Gastrocnemius medialis (tissue), 4 donors: Measurements from ENCODE around the gene CELF3. TPM values are rescaled to one million over a fixed set of nuclear protein-coding genes. Genes with fewer than 3 reads are reported as not detected.
"Not testable (repeated sequence)": the region's sequence is repeated elsewhere in the genome, so short reads cannot be mapped to it uniquely, and the experiment has no call there.

ENCODE experiments used
- ATAC-seq, 2 donors: fragments of 150-250 bp; one replicate each; pipeline ENCODE4 v1.9.1; 2016
- DNase-seq, 2 donors: peaks; one replicate each; pipeline ENCODE4 v3.0.0-alpha.2; 2019
- H3K27ac ChIP-seq, 4 donors: fragments of 200-600 bp; sonication (generic); 1 replicate in 1 of 4; 2 replicates in 3 of 4; pipeline ENCODE4 v1.5.1; 2016 to 2018; ENCODE audit warnings: mild to moderate bottlenecking in 2 of 4, moderate library complexity in 1 of 4
- H3K27me3 ChIP-seq, 3 donors: fragments of 200-600 bp; sonication (generic) in 2 of 3; 1 replicate in 1 of 3; 2 replicates in 2 of 3; pipeline versions ENCODE4 v1.5.1 to v1.6.0; 2016 to 2019; ENCODE audit warnings: mild to moderate bottlenecking in 1 of 3, moderate library complexity in 1 of 3
- H3K36me3 ChIP-seq, 2 donors: fragments of 200-600 bp; sonication (generic) in 1 of 2; one replicate each; pipeline ENCODE4 v1.5.1; 2017 to 2018
- H3K4me1 ChIP-seq, 2 donors: fragments of 200-600 bp; sonication (generic) in 1 of 2; one replicate each; pipeline ENCODE4 v1.5.1; 2016 to 2017; ENCODE audit warnings: mild to moderate bottlenecking in 2 of 2
- H3K4me3 ChIP-seq, 4 donors: fragments of 200-600 bp; sonication (generic) in 3 of 4; 1 replicate in 1 of 4; 2 replicates in 3 of 4; pipeline ENCODE4 v1.5.1; 2016 to 2019; ENCODE audit warnings: mild to moderate bottlenecking in 2 of 4
- H3K9me3 ChIP-seq, 3 donors: fragments of 200-600 bp; sonication (generic) in 2 of 3; 1 replicate in 1 of 3; 2 replicates in 2 of 3; pipeline ENCODE4 v1.5.1; 2016 to 2019
- POLR2A ChIP-seq, 2 donors: fragments of 450-650 bp; IDR thresholded peaks; one replicate each; pipeline ENCODE4 v1.6.1; 2017; ENCODE audit warnings: antibody characterized with exemption in 2 of 2, mild to moderate bottlenecking in 2 of 2, moderate library complexity in 2 of 2
- in situ Hi-C, 4 donors: fragments of 200-750 bp; cut with MboI; loops; one replicate each; pipeline versions ENCODE4 v1.15.0 to v1.8.0; 2017; ENCODE audit warnings: low sequenced_read_pairs in 4 of 4
- intact Hi-C: fragments of 100-400 bp; cut with DNase I; formaldehyde crosslinking; loops from one replicate; pipeline ENCODE4 v1.15.1; 2023; ENCODE audit warnings: low total_unique reads
- total RNA-seq, 4 donors: library from RNA; depleted of rRNA; stranded (reverse); fragments of >200 nt; gene quantifications; one replicate each; pipeline versions ENCODE4 v1.1.0 to v1.2.3, GENCODE V29; 2016
- TF ChIP-seq, protein P1 (sequence below), 5 experiments: fragments of 450-650 bp in 3 of 5; fragments of 200-600 bp in 2 of 5; sonication (generic) in 2 of 5; IDR thresholded peaks in 4 of 5; conservative IDR thresholded peaks in 1 of 5; 1 replicate in 4 of 5; 2 replicates in 1 of 5; pipeline ENCODE4 v1.5.1; 2016 to 2019; ENCODE audit warnings: antibody characterized with exemption in 5 of 5, mild to moderate bottlenecking in 3 of 5, moderate library complexity in 3 of 5

The CELF3 gene
- total RNA-seq, 4 donors from 2014 or later = not detected

GRCh38 chr1:151739590-151740355 lies 23.2 kb upstream of the CELF3 start:
- in situ Hi-C loops (loop anchor here in 3 of 4 donors (5.0 to 25.0 kb wide), 4 partner anchors 147 to 302 kb away; no protein-coding TSS in a partner anchor), intact Hi-C loops (no loop called here)
- Histone ChIP-seq H3K4me3 (no peak overlapping the region), H3K27me3 (no peaks in the 10 kb centered on the region), H3K27ac (no peak overlapping the region), H3K9me3 (no peaks in the 10 kb centered on the region), H3K36me3 (no peaks in the 10 kb centered on the region), H3K4me1 (peaks cover 4 to 5% of the 10 kb centered on the region in 2 donors)
- DNase-seq = no peak
- no peak for TF ChIP-seq POLR2A (IDR thresholded peaks at IDR 0.05)
- TF ChIP-seq, protein P1, sequence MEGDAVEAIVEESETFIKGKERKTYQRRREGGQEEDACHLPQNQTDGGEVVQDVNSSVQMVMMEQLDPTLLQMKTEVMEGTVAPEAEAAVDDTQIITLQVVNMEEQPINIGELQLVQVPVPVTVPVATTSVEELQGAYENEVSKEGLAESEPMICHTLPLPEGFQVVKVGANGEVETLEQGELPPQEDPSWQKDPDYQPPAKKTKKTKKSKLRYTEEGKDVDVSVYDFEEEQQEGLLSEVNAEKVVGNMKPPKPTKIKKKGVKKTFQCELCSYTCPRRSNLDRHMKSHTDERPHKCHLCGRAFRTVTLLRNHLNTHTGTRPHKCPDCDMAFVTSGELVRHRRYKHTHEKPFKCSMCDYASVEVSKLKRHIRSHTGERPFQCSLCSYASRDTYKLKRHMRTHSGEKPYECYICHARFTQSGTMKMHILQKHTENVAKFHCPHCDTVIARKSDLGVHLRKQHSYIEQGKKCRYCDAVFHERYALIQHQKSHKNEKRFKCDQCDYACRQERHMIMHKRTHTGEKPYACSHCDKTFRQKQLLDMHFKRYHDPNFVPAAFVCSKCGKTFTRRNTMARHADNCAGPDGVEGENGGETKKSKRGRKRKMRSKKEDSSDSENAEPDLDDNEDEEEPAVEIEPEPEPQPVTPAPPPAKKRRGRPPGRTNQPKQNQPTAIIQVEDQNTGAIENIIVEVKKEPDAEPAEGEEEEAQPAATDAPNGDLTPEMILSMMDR (IDR thresholded peaks at IDR 0.05 in 4 of 5, conservative IDR thresholded peaks at IDR 0.05 in 1 of 5) = no peak
- ATAC-seq = no peak

DNA sequence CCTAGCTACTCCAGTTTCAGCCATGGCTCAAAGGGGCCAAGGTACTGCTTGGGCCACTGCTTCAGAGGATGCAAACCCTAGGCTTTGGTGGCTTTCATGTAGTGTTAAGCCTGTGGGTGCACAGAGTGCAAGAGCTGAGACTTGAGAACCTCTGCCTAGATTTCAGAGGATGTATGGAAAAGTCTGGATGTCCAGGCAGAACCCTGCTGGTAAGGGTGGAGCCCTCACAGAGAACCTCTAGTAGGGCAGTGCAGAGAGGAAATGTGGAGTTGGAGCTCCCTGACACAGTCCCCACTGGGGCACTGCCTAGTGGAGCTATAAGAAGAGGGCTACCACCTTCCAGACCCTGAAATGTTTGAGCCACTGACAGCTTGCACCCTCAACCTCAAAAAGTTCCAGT lies 20.9 kb upstream of the CELF3 start:
- no peak overlapping the region for H3K27ac ChIP-seq
- H3K9me3 ChIP-seq = no peaks in the 10 kb centered on the region
- no peak for TF ChIP-seq POLR2A (IDR thresholded peaks at IDR 0.05)
- TF ChIP-seq, protein P1 (IDR thresholded peaks at IDR 0.05 in 4 of 5, conservative IDR thresholded peaks at IDR 0.05 in 1 of 5) = no peak
- DNase-seq = no peak
- in situ Hi-C loops (loop anchor here in 3 of 4 donors (5.0 to 25.0 kb wide), 4 partner anchors 145 to 300 kb away; no protein-coding TSS in a partner anchor), intact Hi-C loops (no loop called here)
- H3K4me1 ChIP-seq = peaks cover 4 to 5% of the 10 kb centered on the region in 2 donors
- ATAC-seq = no peak
- H3K4me3 ChIP-seq = no peak overlapping the region
- H3K27me3 ChIP-seq = no peaks in the 10 kb centered on the region
- no peaks in the 10 kb centered on the region for H3K36me3 ChIP-seq

- intact Hi-C loops (no loop called here), in situ Hi-C loops (loop anchor here in 3 of 4 donors (5.0 to 25.0 kb wide), 4 partner anchors 145 to 300 kb away; no protein-coding TSS in a partner anchor)
- H3K27ac ChIP-seq = no peak overlapping the region
- ATAC-seq (no peak), DNase-seq (no peak)
- H3K4me3 ChIP-seq = no peak overlapping the region
- no peaks in the 10 kb centered on the region for H3K27me3 ChIP-seq
- H3K36me3 ChIP-seq = no peaks in the 10 kb centered on the region
- H3K4me1 ChIP-seq = peaks cover 4 to 5% of the 10 kb centered on the region in 2 donors
- no peak for TF ChIP-seq POLR2A (IDR thresholded peaks at IDR 0.05)
- TF ChIP-seq, protein P1 (IDR thresholded peaks at IDR 0.05 in 4 of 5, conservative IDR thresholded peaks at IDR 0.05 in 1 of 5) = no peak
- H3K9me3 ChIP-seq = no peaks in the 10 kb centered on the region
Measured at GRCh38 chr1:151737026-151737425, 20.4 kb upstream of the CELF3 start.

GRCh38 chr1:151733995-151734394 lies 17.4 kb upstream of the CELF3 start:
- H3K27me3 ChIP-seq, H3K36me3 ChIP-seq, H3K4me1 ChIP-seq, DNase-seq, H3K9me3 ChIP-seq, H3K4me3 ChIP-seq, ATAC-seq, H3K27ac ChIP-seq: not testable (repeated sequence)
- intact Hi-C loops (loop anchor here (2.0 kb wide), 1 partner anchor 103 kb away; no protein-coding TSS in a partner anchor), in situ Hi-C loops (loop anchor here (5.0 to 25.0 kb wide), 5 partner anchors 137 to 297 kb away; no protein-coding TSS in a partner anchor)

GRCh38 chr1:151733126-151733525 lies 16.5 kb upstream of the CELF3 start:
- Histone ChIP-seq H3K4me3 (no peak overlapping the region), H3K36me3 (no peaks in the 10 kb centered on the region), H3K9me3 (no peaks in the 10 kb centered on the region), H3K4me1 (peaks cover 3 to 6% of the 10 kb centered on the region in 2 donors), H3K27ac (no peak overlapping the region), H3K27me3 (no peaks in the 10 kb centered on the region)
- in situ Hi-C loops (loop anchor here (5.0 to 25.0 kb wide), 5 partner anchors 136 to 296 kb away; no protein-coding TSS in a partner anchor), intact Hi-C loops (no loop called here)
- DNase-seq (no peak), ATAC-seq (no peak)
- no peak for TF ChIP-seq POLR2A (IDR thresholded peaks at IDR 0.05)
- TF ChIP-seq, protein P1 (IDR thresholded peaks at IDR 0.05 in 4 of 5, conservative IDR thresholded peaks at IDR 0.05 in 1 of 5) = no peak
